Liver (tissue), 9 donors: ENCODE results near the gene INSYN2B. TPM values are rescaled to one million over a fixed set of nuclear protein-coding genes. Genes with fewer than 3 reads are reported as not detected.

Experiments used
- DNase-seq: peaks from one replicate; pipeline ENCODE4 v3.0.0-alpha.2; 2017; ENCODE audit warnings: low spot score
- H3K27ac ChIP-seq, 2 donors: one replicate each; pipeline ENCODE4 v1.7.0; 2013; ENCODE audit warnings: inconsistent platforms in 2 of 2, low read length in 2 of 2, control low read depth in 1 of 2, low read depth in 1 of 2, mild to moderate bottlenecking in 1 of 2
- H3K27me3 ChIP-seq, 4 donors: one replicate each; pipeline versions ENCODE4 v1.6.1 to v1.7.0; 2013; ENCODE audit warnings: low read length in 3 of 4, inconsistent platforms in 1 of 4, mild to moderate bottlenecking in 1 of 4, moderate library complexity in 1 of 4; ENCODE audit not compliant: control insufficient read depth in 4 of 4, insufficient read depth in 4 of 4
- H3K36me3 ChIP-seq, 4 donors: one replicate each; pipeline versions ENCODE4 v1.6.1 to v1.7.0; 2013; ENCODE audit warnings: low read length in 3 of 4, mild to moderate bottlenecking in 3 of 4, low read depth in 1 of 4, moderate library complexity in 1 of 4; ENCODE audit not compliant: control insufficient read depth in 4 of 4, insufficient read depth in 3 of 4
- H3K4me1 ChIP-seq, 4 donors: one replicate each; pipeline versions ENCODE4 v1.6.1 to v1.7.0; 2013; ENCODE audit warnings: low read length in 3 of 4, mild to moderate bottlenecking in 3 of 4, moderate library complexity in 1 of 4; ENCODE audit not compliant: control insufficient read depth in 4 of 4, insufficient read depth in 4 of 4
- H3K4me3 ChIP-seq, 3 donors: one replicate each; pipeline versions ENCODE4 v1.6.1 to v1.7.0; 2013; ENCODE audit warnings: low read length in 3 of 3, control low read depth in 1 of 3, low read depth in 1 of 3, mild to moderate bottlenecking in 1 of 3
- H3K9ac ChIP-seq, 2 donors: one replicate each; pipeline ENCODE4 v1.7.0; 2013; ENCODE audit warnings: low read length in 2 of 2, mild to moderate bottlenecking in 2 of 2, moderate library complexity in 2 of 2, control low read depth in 1 of 2, low read depth in 1 of 2
- H3K9me3 ChIP-seq, 4 donors: one replicate each; pipeline versions ENCODE4 v1.6.1 to v1.7.0; 2013; ENCODE audit warnings: low read length in 3 of 4; ENCODE audit not compliant: control insufficient read depth in 4 of 4
- EGR1 ChIP-seq, 2 donors: IDR thresholded peaks; 2 replicates each; pipeline ENCODE4 v1.6.1; 2016 to 2018; ENCODE audit warnings: antibody characterized with exemption in 2 of 2, low read depth in 2 of 2
- FOXA1 ChIP-seq: IDR thresholded peaks from 2 replicates; pipeline ENCODE4 v1.6.1; 2016; ENCODE audit warnings: antibody characterized with exemption
- FOXA2 ChIP-seq: IDR thresholded peaks from 2 replicates; pipeline ENCODE4 v1.6.1; 2016; ENCODE audit warnings: antibody characterized with exemption
- GABPA ChIP-seq, 2 donors: IDR thresholded peaks in 1 of 2; conservative IDR thresholded peaks in 1 of 2; 2 replicates each; pipeline ENCODE4 v1.6.1; 2016; ENCODE audit warnings: antibody characterized with exemption in 2 of 2, mild to moderate bottlenecking in 1 of 2, moderate library complexity in 1 of 2
- NR2F2 ChIP-seq: IDR thresholded peaks from 2 replicates; pipeline ENCODE4 v1.6.1; 2016; ENCODE audit warnings: antibody characterized with exemption
- RAD21 ChIP-seq, 2 donors: IDR thresholded peaks; 2 replicates each; pipeline ENCODE4 v1.6.1; 2016; ENCODE audit warnings: antibody characterized with exemption in 2 of 2, mild to moderate bottlenecking in 2 of 2
- RXRA ChIP-seq, 2 donors: IDR thresholded peaks; 2 replicates each; pipeline ENCODE4 v1.6.1; 2017 to 2018; ENCODE audit warnings: antibody characterized with exemption in 2 of 2, mild to moderate bottlenecking in 1 of 2
- SP1 ChIP-seq: IDR thresholded peaks from 2 replicates; pipeline ENCODE4 v1.6.1; 2018; ENCODE audit warnings: antibody characterized with exemption, mild to moderate bottlenecking
- TAF1 ChIP-seq: conservative IDR thresholded peaks from 2 replicates; pipeline ENCODE4 v1.6.1; 2016; ENCODE audit warnings: antibody characterized with exemption, mild to moderate bottlenecking
- YY1 ChIP-seq: IDR thresholded peaks from 2 replicates; pipeline ENCODE4 v1.6.1; 2016; ENCODE audit warnings: antibody characterized with exemption, mild to moderate bottlenecking
- WGBS: extraction: QIAGEN DNeasy Blood & Tissue Kit; methylation state at CpG from one replicate; pipeline ENCODE4 v1.1.7; 2013; 5-methylcytosine and 5-hydroxymethylcytosine counted together
- polyA plus RNA-seq, 2 donors: library from polyadenylated mRNA; stranded (reverse) in 1 of 2; unstranded in 1 of 2; fragments of 200-250 nt in 1 of 2; fragments of >200 nt in 1 of 2; fragmentation: Nextera tagmentation in 1 of 2; extraction: Ambion mirVana in 1 of 2; gene quantifications; one replicate each; pipeline versions ENCODE4 v1.2.1 to v1.2.3, GENCODE V29; 2013 to 2015
- total RNA-seq, 2 donors: library from RNA; depleted of rRNA; stranded (reverse); fragments of >200 nt; gene quantifications; one replicate each; pipeline ENCODE4 v1.2.3, GENCODE V29; 2014
- TF ChIP-seq, protein P1 (sequence below): IDR thresholded peaks from 2 replicates; pipeline ENCODE4 v1.6.1; 2016; ENCODE audit warnings: antibody characterized with exemption
- TF ChIP-seq, protein P2 (sequence below): IDR thresholded peaks from 2 replicates; pipeline ENCODE4 v1.6.1; 2016; ENCODE audit warnings: antibody characterized with exemption
- TF ChIP-seq, protein P3 (sequence below): fragments of 150-350 bp; IDR thresholded peaks from 2 replicates; pipeline ENCODE4 v1.5.1; 2017; ENCODE audit warnings: improper control_type of control experiment, low read depth, low read length; ENCODE audit not compliant: missing input control
- TF ChIP-seq, protein P4 (sequence below): IDR thresholded peaks from 2 replicates; pipeline ENCODE4 v1.6.1; 2016; ENCODE audit warnings: antibody characterized with exemption
- TF ChIP-seq, protein P5 (sequence below): IDR thresholded peaks from 2 replicates; pipeline ENCODE4 v1.6.1; 2016; ENCODE audit warnings: antibody characterized with exemption, mild to moderate bottlenecking
- donor health status: healthy.
- donor health status: healthy.
- donor health status: healthy.
- donor health status: healthy.
- donor health status: healthy.

Gene INSYN2B
- total and polyA plus RNA-seq, 4 donors = 0.08 to 0.33 (median 0.13) TPM; not detected in 1

DNA sequence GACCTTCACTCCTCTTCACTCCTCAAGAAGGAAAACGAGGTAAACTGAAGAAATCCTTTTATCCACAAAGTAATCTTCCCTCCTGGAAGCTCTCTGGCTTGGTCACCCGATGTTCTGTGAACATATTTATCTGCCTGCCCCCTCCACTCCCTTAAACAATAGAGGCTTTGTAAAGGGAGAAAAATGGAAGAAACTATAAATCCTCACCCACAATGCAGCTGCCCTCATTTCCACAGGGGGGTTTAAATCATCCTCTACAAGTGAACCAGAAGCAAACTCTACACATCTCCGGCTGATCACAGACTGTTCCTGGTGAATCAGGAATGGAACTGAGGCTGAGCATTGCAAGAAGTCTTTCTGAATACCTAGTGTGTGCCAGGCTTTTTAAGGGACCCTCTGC, 7.2 kb downstream of the INSYN2B start:
- no peaks in the 10 kb centered on the region for H3K36me3 ChIP-seq
- peaks cover 0 to 3% (median 0%) of the 10 kb centered on the region in 4 donors for H3K27me3 ChIP-seq
- no peak for DNase-seq
- H3K4me3 ChIP-seq = no peak overlapping the region
- H3K9ac ChIP-seq = no peak overlapping the region
- WGBS = 55% methylated on average over 3 of the region's 3 CpGs
- TF ChIP-seq NR2F2 (no peak), RXRA (IDR thresholded peaks at IDR 0.05) (no peak), EGR1 (IDR thresholded peaks at IDR 0.05; ENCODE audit: low read depth in 2 of 2) (no peak), RAD21 (IDR thresholded peaks at IDR 0.05) (no peak), FOXA1 (no peak)
- no peak overlapping the region for H3K27ac ChIP-seq
- H3K9me3 ChIP-seq = no peaks in the 10 kb centered on the region
- no peaks in the 10 kb centered on the region for H3K4me1 ChIP-seq

DNA sequence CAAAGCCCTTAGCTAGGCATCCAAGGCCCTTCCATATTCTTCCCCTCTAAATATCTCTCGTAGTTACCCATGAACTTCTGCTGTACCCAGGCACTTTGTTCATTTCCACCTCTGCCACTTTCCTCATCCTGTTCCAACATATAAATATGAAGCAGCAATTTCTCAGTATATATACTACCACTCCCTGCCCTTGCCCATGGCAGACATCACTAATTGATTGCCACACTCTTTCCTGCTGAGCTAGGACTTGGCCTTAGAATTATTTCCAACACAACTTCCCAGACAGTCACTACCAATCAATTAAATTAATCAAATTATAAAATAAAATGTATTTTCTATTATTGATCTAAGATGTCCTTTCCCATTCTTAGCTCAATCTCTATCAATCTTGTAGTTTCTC, 8.5 kb downstream of the INSYN2B start:
- Histone ChIP-seq H3K9me3 (no peaks in the 10 kb centered on the region), H3K9ac (no peak overlapping the region), H3K4me3 (no peak overlapping the region), H3K36me3 (no peaks in the 10 kb centered on the region), H3K4me1 (no peaks in the 10 kb centered on the region), H3K27me3 (peaks cover 0 to 3% (median 0%) of the 10 kb centered on the region in 4 donors), H3K27ac (no peak overlapping the region)
- WGBS = 75% methylated on average over 1 of the region's 1 CpG
- DNase-seq = no peak
- TF ChIP-seq, protein P1, sequence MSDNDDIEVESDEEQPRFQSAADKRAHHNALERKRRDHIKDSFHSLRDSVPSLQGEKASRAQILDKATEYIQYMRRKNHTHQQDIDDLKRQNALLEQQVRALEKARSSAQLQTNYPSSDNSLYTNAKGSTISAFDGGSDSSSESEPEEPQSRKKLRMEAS = no peak
- TF ChIP-seq, protein P2, sequence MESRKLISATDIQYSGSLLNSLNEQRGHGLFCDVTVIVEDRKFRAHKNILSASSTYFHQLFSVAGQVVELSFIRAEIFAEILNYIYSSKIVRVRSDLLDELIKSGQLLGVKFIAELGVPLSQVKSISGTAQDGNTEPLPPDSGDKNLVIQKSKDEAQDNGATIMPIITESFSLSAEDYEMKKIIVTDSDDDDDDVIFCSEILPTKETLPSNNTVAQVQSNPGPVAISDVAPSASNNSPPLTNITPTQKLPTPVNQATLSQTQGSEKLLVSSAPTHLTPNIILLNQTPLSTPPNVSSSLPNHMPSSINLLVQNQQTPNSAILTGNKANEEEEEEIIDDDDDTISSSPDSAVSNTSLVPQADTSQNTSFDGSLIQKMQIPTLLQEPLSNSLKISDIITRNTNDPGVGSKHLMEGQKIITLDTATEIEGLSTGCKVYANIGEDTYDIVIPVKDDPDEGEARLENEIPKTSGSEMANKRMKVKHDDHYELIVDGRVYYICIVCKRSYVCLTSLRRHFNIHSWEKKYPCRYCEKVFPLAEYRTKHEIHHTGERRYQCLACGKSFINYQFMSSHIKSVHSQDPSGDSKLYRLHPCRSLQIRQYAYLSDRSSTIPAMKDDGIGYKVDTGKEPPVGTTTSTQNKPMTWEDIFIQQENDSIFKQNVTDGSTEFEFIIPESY = no peak
- TF ChIP-seq RAD21 (IDR thresholded peaks at IDR 0.05) (no peak), SP1 (no peak), YY1 (no peak), NR2F2 (no peak), EGR1 (IDR thresholded peaks at IDR 0.05; ENCODE audit: low read depth in 2 of 2) (no peak), GABPA (IDR thresholded peaks at IDR 0.05 in 1 of 2, conservative IDR thresholded peaks at IDR 0.05 in 1 of 2) (no peak), TAF1 (no peak), FOXA2 (no peak), FOXA1 (no peak)
- TF ChIP-seq, protein P3, sequence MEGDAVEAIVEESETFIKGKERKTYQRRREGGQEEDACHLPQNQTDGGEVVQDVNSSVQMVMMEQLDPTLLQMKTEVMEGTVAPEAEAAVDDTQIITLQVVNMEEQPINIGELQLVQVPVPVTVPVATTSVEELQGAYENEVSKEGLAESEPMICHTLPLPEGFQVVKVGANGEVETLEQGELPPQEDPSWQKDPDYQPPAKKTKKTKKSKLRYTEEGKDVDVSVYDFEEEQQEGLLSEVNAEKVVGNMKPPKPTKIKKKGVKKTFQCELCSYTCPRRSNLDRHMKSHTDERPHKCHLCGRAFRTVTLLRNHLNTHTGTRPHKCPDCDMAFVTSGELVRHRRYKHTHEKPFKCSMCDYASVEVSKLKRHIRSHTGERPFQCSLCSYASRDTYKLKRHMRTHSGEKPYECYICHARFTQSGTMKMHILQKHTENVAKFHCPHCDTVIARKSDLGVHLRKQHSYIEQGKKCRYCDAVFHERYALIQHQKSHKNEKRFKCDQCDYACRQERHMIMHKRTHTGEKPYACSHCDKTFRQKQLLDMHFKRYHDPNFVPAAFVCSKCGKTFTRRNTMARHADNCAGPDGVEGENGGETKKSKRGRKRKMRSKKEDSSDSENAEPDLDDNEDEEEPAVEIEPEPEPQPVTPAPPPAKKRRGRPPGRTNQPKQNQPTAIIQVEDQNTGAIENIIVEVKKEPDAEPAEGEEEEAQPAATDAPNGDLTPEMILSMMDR = no peak
- TF ChIP-seq, protein P4, sequence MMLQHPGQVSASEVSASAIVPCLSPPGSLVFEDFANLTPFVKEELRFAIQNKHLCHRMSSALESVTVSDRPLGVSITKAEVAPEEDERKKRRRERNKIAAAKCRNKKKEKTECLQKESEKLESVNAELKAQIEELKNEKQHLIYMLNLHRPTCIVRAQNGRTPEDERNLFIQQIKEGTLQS = no peak
- TF ChIP-seq, protein P5, sequence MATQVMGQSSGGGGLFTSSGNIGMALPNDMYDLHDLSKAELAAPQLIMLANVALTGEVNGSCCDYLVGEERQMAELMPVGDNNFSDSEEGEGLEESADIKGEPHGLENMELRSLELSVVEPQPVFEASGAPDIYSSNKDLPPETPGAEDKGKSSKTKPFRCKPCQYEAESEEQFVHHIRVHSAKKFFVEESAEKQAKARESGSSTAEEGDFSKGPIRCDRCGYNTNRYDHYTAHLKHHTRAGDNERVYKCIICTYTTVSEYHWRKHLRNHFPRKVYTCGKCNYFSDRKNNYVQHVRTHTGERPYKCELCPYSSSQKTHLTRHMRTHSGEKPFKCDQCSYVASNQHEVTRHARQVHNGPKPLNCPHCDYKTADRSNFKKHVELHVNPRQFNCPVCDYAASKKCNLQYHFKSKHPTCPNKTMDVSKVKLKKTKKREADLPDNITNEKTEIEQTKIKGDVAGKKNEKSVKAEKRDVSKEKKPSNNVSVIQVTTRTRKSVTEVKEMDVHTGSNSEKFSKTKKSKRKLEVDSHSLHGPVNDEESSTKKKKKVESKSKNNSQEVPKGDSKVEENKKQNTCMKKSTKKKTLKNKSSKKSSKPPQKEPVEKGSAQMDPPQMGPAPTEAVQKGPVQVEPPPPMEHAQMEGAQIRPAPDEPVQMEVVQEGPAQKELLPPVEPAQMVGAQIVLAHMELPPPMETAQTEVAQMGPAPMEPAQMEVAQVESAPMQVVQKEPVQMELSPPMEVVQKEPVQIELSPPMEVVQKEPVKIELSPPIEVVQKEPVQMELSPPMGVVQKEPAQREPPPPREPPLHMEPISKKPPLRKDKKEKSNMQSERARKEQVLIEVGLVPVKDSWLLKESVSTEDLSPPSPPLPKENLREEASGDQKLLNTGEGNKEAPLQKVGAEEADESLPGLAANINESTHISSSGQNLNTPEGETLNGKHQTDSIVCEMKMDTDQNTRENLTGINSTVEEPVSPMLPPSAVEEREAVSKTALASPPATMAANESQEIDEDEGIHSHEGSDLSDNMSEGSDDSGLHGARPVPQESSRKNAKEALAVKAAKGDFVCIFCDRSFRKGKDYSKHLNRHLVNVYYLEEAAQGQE = no peak
